GM19455 (cell line): ENCODE data around the gene RPAP3.

Source experiments
- ATAC-seq: cut with Tn5 transposase; IDR thresholded peaks from one replicate; pipeline ENCODE4 v1.9.1; 2021; ENCODE audit not compliant: unreplicated experiment

The RPAP3 gene

GRCh38 chr12:47722941-47723631 lies 17.3 kb upstream of the RPAP3 start:
- ATAC-seq = no peak

- no peak for ATAC-seq
These were observed 16.5 kb upstream of the RPAP3 start for GRCh38 chr12:47722136-47722834.

GRCh38 chr12:47721431-47721973 lies 15.7 kb upstream of the RPAP3 start:
- ATAC-seq = no peak

GRCh38 chr12:47718531-47718930 lies 12.7 kb upstream of the RPAP3 start:
- ATAC-seq = no peak

GRCh38 chr12:47717443-47718193 lies 11.8 kb upstream of the RPAP3 start:
- peak; percentile 48 for ATAC-seq

- ATAC-seq = no peak
These were observed 11.2 kb upstream of the RPAP3 start for GRCh38 chr12:47717046-47717442.

GRCh38 chr12:47715877-47716548 lies 10.2 kb upstream of the RPAP3 start:
- no peak for ATAC-seq

- ATAC-seq = peak; percentile 72
These were observed 9.6 kb upstream of the RPAP3 start for GRCh38 chr12:47715393-47715876.

- ATAC-seq = no peak
These were observed 9.1 kb upstream of the RPAP3 start for GRCh38 chr12:47714826-47715386.

GRCh38 chr12:47712171-47712570 lies 6.3 kb upstream of the RPAP3 start:
- ATAC-seq = no peak

- no peak for ATAC-seq
These were observed 5.6 kb upstream of the RPAP3 start for GRCh38 chr12:47711448-47711847.

- ATAC-seq = no peak
These were observed 4.4 kb upstream of the RPAP3 start for GRCh38 chr12:47710278-47710677.

GRCh38 chr12:47709671-47710070 lies 3.8 kb upstream of the RPAP3 start:
- no peak for ATAC-seq

GRCh38 chr12:47709237-47709636 lies 3.4 kb upstream of the RPAP3 start:
- no peak for ATAC-seq

- no peak for ATAC-seq
These were observed 2.2 kb upstream of the RPAP3 start for GRCh38 chr12:47707905-47708543.

GRCh38 chr12:47707355-47707754 lies 1.5 kb upstream of the RPAP3 start:
- ATAC-seq = no peak

GRCh38 chr12:47705229-47705565 lies 633 bp downstream of the RPAP3 start:
- ATAC-seq = no peak

GRCh38 chr12:47704719-47705118 lies 1.1 kb downstream of the RPAP3 start:
- no peak for ATAC-seq

GRCh38 chr12:47700263-47700662 lies 5.6 kb downstream of the RPAP3 start:
- no peak for ATAC-seq

- ATAC-seq = no peak
These were observed 7.2 kb downstream of the RPAP3 start for GRCh38 chr12:47698631-47699030.
